HG03520 (cell line): ENCODE data around the gene NHEJ1.

Experiments
- ATAC-seq: cut with Tn5 transposase; IDR thresholded peaks from one replicate; pipeline ENCODE4 v1.9.1; 2021; ENCODE audit warnings: mild to moderate bottlenecking, moderate library complexity; ENCODE audit not compliant: unreplicated experiment

The NHEJ1 gene

GRCh38 chr2:219124381-219125110 is 36.1 kb downstream of the NHEJ1 start:
- no peak for ATAC-seq

- no peak for ATAC-seq
Measured at GRCh38 chr2:219123356-219124135, 37.1 kb downstream of the NHEJ1 start.

GRCh38 chr2:219122202-219122980 is 38.2 kb downstream of the NHEJ1 start:
- no peak for ATAC-seq

- no peak for ATAC-seq
Measured at GRCh38 chr2:219120082-219120481, 40.5 kb downstream of the NHEJ1 start.

DNA sequence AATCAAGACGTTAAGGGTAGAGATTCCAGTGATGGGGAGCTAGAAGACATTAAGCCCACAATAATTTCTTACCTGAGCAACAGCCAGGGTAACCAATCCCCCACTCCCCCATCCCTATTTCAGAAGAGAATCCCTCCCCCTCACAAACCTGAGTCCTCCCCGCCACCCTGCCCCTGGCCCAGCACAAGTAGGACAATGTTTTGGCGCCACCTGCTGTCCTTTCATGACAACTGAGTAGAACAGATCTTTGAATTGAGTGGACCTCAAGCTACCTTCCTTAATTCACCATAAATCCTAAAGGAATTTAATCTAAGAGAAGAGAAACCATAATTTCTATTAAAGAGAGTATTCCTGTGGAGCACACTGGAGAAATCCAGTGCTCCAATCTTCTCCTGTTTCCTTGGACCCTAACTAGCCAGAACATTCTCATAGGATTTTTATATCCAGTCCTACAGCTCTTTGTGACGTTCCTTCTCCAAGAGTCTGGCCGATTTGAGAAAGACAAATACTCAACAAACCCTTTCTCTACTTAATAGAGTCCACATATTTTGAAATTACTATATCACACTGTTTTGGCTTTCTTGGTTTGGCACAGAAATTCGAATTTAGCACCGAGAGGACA is 41.1 kb downstream of the NHEJ1 start:
- ATAC-seq, result no peak

DNA sequence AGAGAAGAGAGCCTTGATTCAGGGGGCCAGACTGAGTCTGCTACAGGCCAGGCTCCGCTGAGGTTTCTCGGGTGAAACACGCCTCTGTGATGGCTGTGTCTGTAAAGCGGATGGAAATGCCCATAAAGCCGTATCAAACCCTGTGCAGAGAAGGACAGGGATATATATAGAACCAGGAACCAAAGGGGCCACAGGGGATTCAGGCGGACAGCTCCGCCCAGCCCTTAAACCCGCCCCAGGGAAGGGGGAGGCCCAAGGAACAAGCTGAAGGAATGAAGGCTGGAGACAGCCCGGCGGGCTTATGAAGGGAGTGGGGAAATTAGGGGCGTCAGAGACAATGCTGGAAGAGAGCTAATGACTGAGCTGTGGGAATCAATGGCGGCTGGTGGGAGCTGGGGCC is 42.1 kb downstream of the NHEJ1 start:
- ATAC-seq, result no peak

DNA sequence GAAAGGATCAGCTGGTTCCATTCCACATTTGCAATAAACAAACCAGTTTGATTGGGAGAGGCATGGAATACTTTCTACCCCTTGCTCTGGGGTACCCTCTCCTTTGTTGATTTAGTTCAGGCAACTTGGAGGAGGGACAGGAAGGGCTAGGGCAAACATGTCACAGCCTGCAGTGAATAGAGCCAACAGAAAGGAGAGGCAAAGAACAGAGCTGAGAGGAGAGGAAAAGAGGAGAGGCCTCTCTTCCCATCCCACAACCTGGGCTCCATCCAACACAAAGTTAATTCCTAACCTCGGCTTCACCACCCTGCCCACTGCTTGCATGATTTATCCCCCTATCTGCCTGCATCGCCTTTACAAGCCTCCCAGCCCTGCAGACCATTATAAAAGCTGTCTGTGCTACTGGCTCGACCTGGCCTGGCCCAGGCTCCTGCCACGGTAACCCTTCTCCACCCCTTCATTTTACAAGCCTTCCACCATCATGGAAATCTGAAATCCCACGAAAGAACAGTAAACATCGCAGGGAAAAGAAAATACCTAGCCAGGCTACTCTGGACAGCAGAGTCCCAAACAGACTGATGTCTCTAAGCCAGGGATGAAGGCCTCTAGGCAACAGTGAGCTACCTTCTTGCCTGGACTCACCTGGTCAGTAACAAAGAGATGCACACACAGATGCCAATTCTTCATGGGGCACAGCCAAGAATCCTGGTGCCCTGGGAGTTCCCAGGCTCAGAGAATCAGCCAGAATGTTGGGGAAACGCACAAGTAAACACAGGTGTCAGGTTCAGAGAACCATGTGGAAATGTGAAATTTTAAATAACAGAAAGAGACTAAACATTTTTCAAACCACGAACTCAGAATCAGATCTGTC is 43.6 kb downstream of the NHEJ1 start:
- ATAC-seq, result no peak

DNA sequence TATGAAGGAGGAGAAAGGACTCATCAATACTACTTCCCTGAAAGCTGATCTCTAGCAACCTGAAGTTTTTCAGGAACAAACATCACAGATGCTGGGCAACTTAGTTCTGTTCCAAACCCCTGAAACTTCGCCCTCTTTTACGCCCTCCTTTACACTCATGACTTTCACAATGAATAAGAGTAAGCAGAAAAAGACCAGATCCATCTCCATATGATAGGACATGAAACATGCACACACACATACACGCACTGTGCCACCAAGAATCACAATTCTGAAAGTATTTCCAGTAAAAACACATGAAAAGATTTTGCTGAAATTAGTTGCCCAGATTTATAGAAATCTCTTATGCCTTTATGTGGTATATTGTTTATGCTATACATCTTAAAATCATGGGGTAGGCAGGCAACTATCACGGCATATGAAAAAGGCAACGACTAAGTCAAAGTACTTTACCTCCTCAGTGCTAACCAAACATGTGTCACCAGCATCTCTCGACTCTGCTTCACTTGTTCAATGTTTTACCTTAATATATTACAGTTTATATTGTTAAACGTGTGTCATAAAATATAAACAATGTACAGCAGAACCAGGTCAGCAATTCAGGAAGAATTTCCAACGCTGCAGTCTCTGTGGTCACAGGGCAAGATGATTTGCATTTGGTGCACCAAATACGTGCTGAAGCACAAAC is 47.8 kb downstream of the NHEJ1 start:
- no peak for ATAC-seq

- ATAC-seq, result no peak
Measured at GRCh38 chr2:219112062-219112406, 48.6 kb downstream of the NHEJ1 start.

- no peak for ATAC-seq
Measured at GRCh38 chr2:219111375-219112061, 49.1 kb downstream of the NHEJ1 start.

DNA sequence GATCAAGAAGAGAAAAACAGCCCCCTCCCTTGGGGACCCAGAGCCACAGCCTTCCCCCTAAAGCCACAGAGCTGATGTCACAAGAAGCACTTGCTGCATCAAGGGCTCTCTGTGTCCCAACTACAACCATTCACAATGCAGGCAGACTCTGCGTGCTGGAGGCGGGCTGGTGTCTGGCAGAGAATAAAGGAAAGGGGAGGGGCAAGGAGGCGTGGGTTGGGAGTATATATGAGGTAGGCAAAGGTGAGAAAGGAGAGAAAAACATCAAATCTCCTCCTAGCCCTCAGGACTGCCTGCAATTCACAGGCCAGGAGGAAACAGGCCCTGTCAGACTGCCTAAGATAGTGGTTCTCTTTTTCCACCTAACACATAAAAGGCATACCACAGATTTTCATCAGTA is 51.1 kb downstream of the NHEJ1 start:
- ATAC-seq, result no peak

DNA sequence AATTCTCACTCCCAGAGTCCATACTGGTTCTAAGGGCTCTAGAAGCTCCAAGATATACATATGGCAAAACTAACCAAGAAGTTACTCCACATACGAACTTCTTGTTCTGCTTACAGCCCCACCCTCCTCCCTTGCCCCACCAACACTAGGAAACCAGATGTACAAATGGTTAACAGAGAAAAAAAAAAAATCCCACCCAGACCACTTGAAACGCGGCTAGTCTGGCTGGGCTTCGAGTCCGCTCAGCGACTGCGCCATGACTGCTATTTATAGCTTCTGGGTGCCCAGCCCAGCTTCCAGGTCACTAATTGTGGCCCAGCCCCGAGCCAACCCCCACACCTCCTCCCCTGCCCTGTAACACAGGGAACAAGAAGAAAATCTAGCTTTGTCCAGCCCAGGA is 52.9 kb downstream of the NHEJ1 start:
- ATAC-seq, result no peak

- no peak for ATAC-seq
Measured at GRCh38 chr2:219106251-219106650, 54.4 kb downstream of the NHEJ1 start.

DNA sequence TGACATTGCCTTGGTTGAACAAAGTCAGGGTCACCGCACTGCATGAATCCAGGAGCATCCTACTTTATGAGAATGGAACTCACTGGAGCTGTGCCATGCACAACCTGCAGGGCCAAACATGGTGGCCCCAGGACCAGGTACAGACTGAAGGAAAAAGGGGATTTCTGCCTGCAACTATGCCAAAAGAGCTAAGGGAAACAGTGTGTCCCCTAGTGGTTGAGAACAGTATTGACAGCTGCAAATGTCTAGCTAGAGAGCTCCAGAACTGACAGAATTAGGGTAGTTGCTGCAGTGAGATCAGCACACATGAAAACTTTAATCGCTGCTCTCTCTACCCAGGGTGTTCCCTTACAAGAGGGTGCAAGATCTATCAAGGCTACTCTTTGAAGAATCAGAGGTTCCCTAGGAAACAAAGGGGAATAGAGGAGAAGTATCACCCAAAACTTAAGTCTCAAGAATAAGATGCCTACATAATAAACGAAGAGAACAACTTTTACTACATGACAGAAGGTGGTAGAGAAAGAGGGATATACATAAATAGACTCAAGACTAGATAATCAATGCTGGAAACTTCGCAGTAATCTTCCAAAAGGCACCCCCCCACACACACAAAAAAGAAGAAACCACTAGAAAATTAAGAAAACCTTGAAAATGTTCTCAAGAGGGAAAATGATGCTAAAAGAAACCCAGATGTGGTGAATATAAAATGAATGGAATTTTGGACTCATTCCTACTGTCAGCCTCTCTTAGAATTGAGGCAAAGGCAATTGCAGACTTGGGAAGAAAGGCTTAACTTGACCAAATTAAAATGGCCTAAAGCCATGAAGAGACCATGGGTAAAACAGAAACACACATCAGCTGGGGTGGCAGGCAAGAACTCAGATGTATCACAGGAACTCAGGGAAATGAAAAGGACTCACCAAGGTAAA is 56.2 kb downstream of the NHEJ1 start:
- ATAC-seq, result no peak

DNA sequence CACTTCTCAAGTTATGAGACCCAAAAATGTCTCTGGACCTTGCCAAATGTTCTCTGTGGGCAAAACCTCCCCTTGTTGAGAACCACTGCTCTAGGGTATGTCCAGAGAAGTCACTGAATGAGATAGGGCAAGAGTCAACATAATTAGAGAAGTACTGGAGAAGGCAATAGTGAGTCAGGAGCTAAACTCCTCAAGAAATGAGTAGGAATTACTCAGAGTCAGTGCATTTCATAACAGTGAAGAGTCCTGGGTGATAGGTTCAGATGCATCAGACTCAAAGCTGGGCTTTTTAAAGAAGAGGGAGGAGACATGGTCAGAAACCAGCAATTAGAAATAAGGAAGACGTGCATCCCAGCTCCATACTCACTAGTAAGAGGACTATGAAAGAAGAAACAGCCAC is 61.3 kb downstream of the NHEJ1 start:
- no peak for ATAC-seq

GRCh38 chr2:219095406-219095935 is 65.1 kb downstream of the NHEJ1 start:
- ATAC-seq, result no peak

DNA sequence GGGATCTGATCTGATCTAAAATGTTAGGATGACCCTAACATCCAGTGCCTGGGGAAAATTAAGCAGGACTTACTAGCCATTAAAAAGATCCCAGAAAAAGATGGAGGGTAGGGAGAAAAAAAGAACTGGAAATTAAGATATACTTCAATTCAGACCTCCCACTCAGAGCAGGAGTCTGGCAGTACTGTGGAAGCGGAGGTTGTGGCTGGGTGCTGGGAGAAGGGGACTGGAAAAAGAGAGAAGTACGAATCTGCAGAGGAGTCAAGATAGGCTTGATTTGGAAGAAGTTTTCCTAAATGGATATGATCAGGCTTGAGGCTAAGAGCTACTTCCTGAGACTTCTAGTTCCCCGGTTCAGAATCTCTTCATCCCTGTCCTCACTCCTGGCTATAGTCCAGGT is 66.4 kb downstream of the NHEJ1 start:
- ATAC-seq, result no peak
